HL-60 (cell line): ENCODE results near the gene EPHA2.

Experiments
- CTCF ChIP-seq: IDR thresholded peaks from one replicate; pipeline ENCODE4 v1.5.1; 2011; ENCODE audit warnings: low read length, control low read depth, inconsistent platforms; ENCODE audit not compliant: insufficient read depth
- GABPA ChIP-seq: IDR thresholded peaks from 2 replicates; pipeline ENCODE4 v1.6.1; 2012; ENCODE audit warnings: low read depth
- POLR2AphosphoS5 ChIP-seq: IDR thresholded peaks from 2 replicates; pipeline ENCODE4 v1.6.1; 2012; ENCODE audit warnings: low read depth
- REST ChIP-seq: IDR thresholded peaks from 2 replicates; pipeline ENCODE4 v1.6.1; 2012; ENCODE audit warnings: low read depth; ENCODE audit not compliant: insufficient replicate concordance

- TF ChIP-seq CTCF, result no peak
- no peak for TF ChIP-seq REST
- TF ChIP-seq POLR2AphosphoS5, result no peak
- TF ChIP-seq GABPA, result no peak
These were observed 16.5 kb upstream of the EPHA2 start for GRCh38 chr1:16172218-16172830.
